ENCODE data around the gene HS3ST6.

Gene HS3ST6

GRCh38 chr16:1950047-1950446 lies 31.8 kb upstream of the HS3ST6 start:
- no peak overlapping the region for H3K9ac ChIP-seq
- H3K4me1 ChIP-seq: no peaks in the 10 kb centered on the region
- no peak overlapping the region for H3K4me2 ChIP-seq
- no peak overlapping the region for H3K27ac ChIP-seq
- no peak for TF ChIP-seq Cebpa-rat (IDR thresholded peaks at IDR 0.05)
- no peaks in the 10 kb centered on the region for H3K36me3 ChIP-seq
- H3K9me3 ChIP-seq (replicated peaks in 1 of 11): no peaks in the 10 kb centered on the region
- H3K27me3 ChIP-seq: no peaks in the 10 kb centered on the region
- no peak overlapping the region for H3K4me3 ChIP-seq
- H4K20me1 ChIP-seq: no peaks in the 10 kb centered on the region; a peak in 1 of 22 replicates

GRCh38 chr16:1949507-1949906 lies 31.3 kb upstream of the HS3ST6 start:
- no peaks in the 10 kb centered on the region for H3K27me3 ChIP-seq
- no peaks in the 10 kb centered on the region for H3K36me3 ChIP-seq
- no peak for TF ChIP-seq Cebpa-rat (IDR thresholded peaks at IDR 0.05)
- no peak overlapping the region for H3K4me2 ChIP-seq
- H3K4me1 ChIP-seq: peaks cover 0 to 4% (median 0%) of the 10 kb centered on the region in 10 experiments; a peak in 3 of 20 replicates
- no peak overlapping the region for H3K27ac ChIP-seq
- no peaks in the 10 kb centered on the region; a peak in 1 of 22 replicates for H4K20me1 ChIP-seq
- H3K4me3 ChIP-seq: no peak overlapping the region
- H3K9ac ChIP-seq: no peak overlapping the region
- H3K9me3 ChIP-seq (replicated peaks in 1 of 11): no peaks in the 10 kb centered on the region

GRCh38 chr16:1947369-1947670 lies 29.1 kb upstream of the HS3ST6 start:
- peaks cover 0 to 4% (median 0%) of the 10 kb centered on the region in 11 experiments; a peak in 3 of 22 replicates for H3K27me3 ChIP-seq
- H3K4me3 ChIP-seq: no peak overlapping the region
- TF ChIP-seq Cebpa-rat (IDR thresholded peaks at IDR 0.05): no peak
- H3K27ac ChIP-seq: no peak overlapping the region
- H3K9ac ChIP-seq: no peak overlapping the region
- no peaks in the 10 kb centered on the region for H3K9me3 ChIP-seq (replicated peaks in 1 of 11)
- no peak overlapping the region for H3K4me2 ChIP-seq
- no peaks in the 10 kb centered on the region for H3K36me3 ChIP-seq
- H4K20me1 ChIP-seq: peaks cover 0 to 4% (median 2%) of the 10 kb centered on the region in 11 experiments; a peak in 11 of 22 replicates
- peaks cover 11 to 23% (median 14%) of the 10 kb centered on the region in 10 experiments for H3K4me1 ChIP-seq

- H3K4me2 ChIP-seq: no peak overlapping the region
- no peak for TF ChIP-seq Cebpa-rat (IDR thresholded peaks at IDR 0.05)
- H3K27ac ChIP-seq: no peak overlapping the region
- H3K27me3 ChIP-seq: peaks cover 0 to 6% (median 0%) of the 10 kb centered on the region in 11 experiments; a peak in 3 of 22 replicates
- H4K20me1 ChIP-seq: peaks cover 0 to 10% (median 7%) of the 10 kb centered on the region in 11 experiments; a peak in 14 of 22 replicates
- no peak overlapping the region for H3K4me3 ChIP-seq
- H3K36me3 ChIP-seq: no peaks in the 10 kb centered on the region
- H3K9me3 ChIP-seq (replicated peaks in 1 of 11): no peaks in the 10 kb centered on the region
- peaks cover 17 to 29% (median 20%) of the 10 kb centered on the region in 10 experiments for H3K4me1 ChIP-seq
- no peak overlapping the region for H3K9ac ChIP-seq
Observed at GRCh38 chr16:1946495-1947368, 28.5 kb upstream of the HS3ST6 start.

- peaks cover 0 to 19% (median 16%) of the 10 kb centered on the region in 11 experiments; a peak in 15 of 22 replicates for H4K20me1 ChIP-seq
- peaks cover 26 to 38% (median 30%) of the 10 kb centered on the region in 10 experiments for H3K4me1 ChIP-seq
- no peak overlapping the region for H3K27ac ChIP-seq
- no peak overlapping the region for H3K4me3 ChIP-seq
- no peaks in the 10 kb centered on the region for H3K9me3 ChIP-seq (replicated peaks in 1 of 11)
- no peak overlapping the region for H3K4me2 ChIP-seq
- no peak for TF ChIP-seq Cebpa-rat (IDR thresholded peaks at IDR 0.05)
- H3K9ac ChIP-seq: no peak overlapping the region
- peaks cover 0 to 6% (median 0%) of the 10 kb centered on the region in 11 experiments; a peak in 3 of 22 replicates for H3K27me3 ChIP-seq
- peaks cover 0 to 2% (median 0%) of the 10 kb centered on the region in 11 experiments; a peak in 3 of 22 replicates for H3K36me3 ChIP-seq
Observed at GRCh38 chr16:1945559-1946391, 27.6 kb upstream of the HS3ST6 start.

- H3K36me3 ChIP-seq: peaks cover 0 to 12% (median under 1%) of the 10 kb centered on the region in 11 experiments; a peak in 6 of 22 replicates
- H3K4me1 ChIP-seq: peaks cover 37 to 49% (median 41%) of the 10 kb centered on the region in 10 experiments
- H4K20me1 ChIP-seq: peaks cover 0 to 29% (median 25%) of the 10 kb centered on the region in 11 experiments; a peak in 16 of 22 replicates
- H3K4me3 ChIP-seq: no peak overlapping the region
- H3K27ac ChIP-seq: no peak overlapping the region
- H3K4me2 ChIP-seq: peak overlapping the region in 3 of 11 experiments; percentile 67 to 99 (median 79); a peak in 2 of 22 replicates
- peaks cover 0 to 6% (median 0%) of the 10 kb centered on the region in 11 experiments; a peak in 3 of 22 replicates for H3K27me3 ChIP-seq
- H3K9me3 ChIP-seq (replicated peaks in 1 of 11): no peaks in the 10 kb centered on the region
- TF ChIP-seq Cebpa-rat (IDR thresholded peaks at IDR 0.05): no peak
- H3K9ac ChIP-seq: no peak overlapping the region
Observed at GRCh38 chr16:1944612-1945199, 26.5 kb upstream of the HS3ST6 start.

GRCh38 chr16:1942810-1943726 lies 24.9 kb upstream of the HS3ST6 start, which contains the start of gene MSRB1:
Gene MSRB1 (minus strand): TSS chr16:1943199. CDS start chr16:1943156, 43 bp downstream.
- Histone ChIP-seq H3K9me3 (replicated peaks in 1 of 11) (no peaks in the 10 kb centered on the region), H3K4me2 (peak within 1 kb of the TSS; percentile 96 to 100 (median 100)), H3K4me1 (peaks cover 38 to 65% (median 50%) of the 10 kb centered on the region in 10 experiments), H3K9ac (peak within 1 kb of the TSS; percentile 75 to 88 (median 83)), H3K36me3 (peaks cover 14 to 28% (median 17%) of the 10 kb centered on the region in 11 experiments), H3K27me3 (peaks cover 0 to 6% (median 0%) of the 10 kb centered on the region in 11 experiments; a peak in 3 of 22 replicates), H3K4me3 (peak within 1 kb of the TSS; percentile 75 to 95 (median 86)), H4K20me1 (peaks cover 0 to 45% (median 27%) of the 10 kb centered on the region in 11 experiments; a peak in 16 of 22 replicates), H3K27ac (peak within 1 kb of the TSS; percentile 52 to 80 (median 71); a peak in 21 of 22 replicates)
- no peak for TF ChIP-seq Cebpa-rat (IDR thresholded peaks at IDR 0.05)
